ENCODE measurements around the gene ATL3.

DNA sequence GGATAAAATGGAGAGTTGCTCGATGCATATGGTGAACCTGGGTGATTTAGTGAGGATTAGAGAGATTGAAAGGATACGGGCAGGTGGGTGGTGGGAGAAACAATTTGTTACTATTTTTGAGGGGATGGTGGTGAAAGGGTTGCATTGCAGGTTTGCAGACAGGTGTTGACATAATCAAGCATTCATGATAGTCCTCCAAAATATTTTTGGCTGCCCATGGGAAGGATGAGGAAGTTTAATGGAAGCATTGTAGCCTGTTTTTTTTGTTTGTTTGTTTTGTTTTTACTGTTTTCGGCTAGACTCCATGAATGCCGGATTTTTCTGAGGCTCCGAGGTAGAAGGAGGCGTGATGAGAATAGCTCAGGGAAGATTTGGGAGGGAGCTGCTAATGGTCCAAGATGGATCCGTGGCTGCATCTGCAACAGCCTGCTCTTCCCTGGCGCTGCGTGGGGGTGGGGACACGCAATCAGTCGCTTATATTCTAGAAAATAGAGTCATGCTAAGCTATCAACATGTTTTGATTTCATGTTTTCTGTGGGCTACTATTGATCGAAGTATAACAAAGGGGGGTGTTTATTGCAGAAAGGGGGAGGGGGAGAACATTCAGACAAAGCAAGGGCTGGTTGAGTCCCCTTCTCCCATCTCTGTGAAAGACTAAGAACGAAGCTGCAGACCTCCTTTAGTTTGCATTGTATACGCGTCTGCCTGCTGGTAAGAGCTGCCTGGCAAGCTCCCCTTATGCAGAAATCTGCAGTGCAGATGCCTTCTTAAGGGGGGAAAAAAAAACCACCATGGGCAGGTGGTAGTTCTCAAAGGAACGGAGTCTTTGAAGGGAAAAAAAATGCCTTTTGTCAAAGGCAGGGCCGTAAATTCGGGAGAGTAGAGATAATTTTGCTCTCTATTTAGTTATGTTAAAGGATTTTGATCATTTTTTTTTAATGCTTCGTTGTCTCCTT is 11.2 kb upstream of the ATL3 start:
- TF ChIP-seq POLR2A (IDR thresholded peaks at IDR 0.05), result no peak
- TF ChIP-seq, protein P1, sequence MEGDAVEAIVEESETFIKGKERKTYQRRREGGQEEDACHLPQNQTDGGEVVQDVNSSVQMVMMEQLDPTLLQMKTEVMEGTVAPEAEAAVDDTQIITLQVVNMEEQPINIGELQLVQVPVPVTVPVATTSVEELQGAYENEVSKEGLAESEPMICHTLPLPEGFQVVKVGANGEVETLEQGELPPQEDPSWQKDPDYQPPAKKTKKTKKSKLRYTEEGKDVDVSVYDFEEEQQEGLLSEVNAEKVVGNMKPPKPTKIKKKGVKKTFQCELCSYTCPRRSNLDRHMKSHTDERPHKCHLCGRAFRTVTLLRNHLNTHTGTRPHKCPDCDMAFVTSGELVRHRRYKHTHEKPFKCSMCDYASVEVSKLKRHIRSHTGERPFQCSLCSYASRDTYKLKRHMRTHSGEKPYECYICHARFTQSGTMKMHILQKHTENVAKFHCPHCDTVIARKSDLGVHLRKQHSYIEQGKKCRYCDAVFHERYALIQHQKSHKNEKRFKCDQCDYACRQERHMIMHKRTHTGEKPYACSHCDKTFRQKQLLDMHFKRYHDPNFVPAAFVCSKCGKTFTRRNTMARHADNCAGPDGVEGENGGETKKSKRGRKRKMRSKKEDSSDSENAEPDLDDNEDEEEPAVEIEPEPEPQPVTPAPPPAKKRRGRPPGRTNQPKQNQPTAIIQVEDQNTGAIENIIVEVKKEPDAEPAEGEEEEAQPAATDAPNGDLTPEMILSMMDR (IDR thresholded peaks at IDR 0.05), result peak in 5 of 7 experiments; percentile 26 to 78 (median 49)

Data from body of pancreas (tissue), 4 donors.